H1 (cell line): Measurements from ENCODE around the gene KLHL40.

ENCODE experiments used
- CHD1 ChIP-seq: IDR thresholded peaks from 2 replicates; pipeline ENCODE4 v1.6.1; 2012; ENCODE audit warnings: low read depth, low read length, improper control_type of control experiment
- CTCF ChIP-seq, 3 experiments: IDR thresholded peaks; 1 replicate in 2 of 3; 2 replicates in 1 of 3; pipeline versions ENCODE4 v1.5.1 to v1.6.1; 2011; ENCODE audit warnings: low read length in 3 of 3, mild to moderate bottlenecking in 3 of 3, inconsistent platforms in 2 of 3, low read depth in 1 of 3, moderate library complexity in 1 of 3; ENCODE audit not compliant: insufficient read depth in 1 of 3; ENCODE audit errors: control extremely low read depth in 1 of 3
- E2F6 ChIP-seq: IDR thresholded peaks from 2 replicates; pipeline ENCODE4 v1.6.1; 2012; ENCODE audit warnings: inconsistent platforms
- EZH2 ChIP-seq: fragments of 200-600 bp; sonication (generic); IDR thresholded peaks from 2 replicates; pipeline ENCODE4 v1.7.1; 2012; ENCODE audit warnings: low read depth, mild to moderate bottlenecking, moderate library complexity, low read length, inconsistent platforms; ENCODE audit not compliant: severe bottlenecking
- PHF8 ChIP-seq: fragments of 200-600 bp; sonication (generic); conservative IDR thresholded peaks from 2 replicates; pipeline ENCODE4 v1.7.1; 2012; ENCODE audit warnings: low read depth, mild to moderate bottlenecking, inconsistent platforms, low read length, moderate library complexity
- POLR2AphosphoS5 ChIP-seq: IDR thresholded peaks from 2 replicates; pipeline ENCODE4 v1.6.1; 2011; ENCODE audit warnings: low read depth, low read length
- RAD21 ChIP-seq, 2 experiments: IDR thresholded peaks in 1 of 2; conservative IDR thresholded peaks in 1 of 2; 2 replicates each; pipeline ENCODE4 v1.6.1; 2011; ENCODE audit warnings: low read depth in 2 of 2, low read length in 2 of 2, improper control_type of control experiment in 1 of 2, inconsistent platforms in 1 of 2, mild to moderate bottlenecking in 1 of 2, moderate library complexity in 1 of 2
- SP4 ChIP-seq: IDR thresholded peaks from 2 replicates; pipeline ENCODE4 v1.6.1; 2012; ENCODE audit warnings: low read length, inconsistent platforms
- USF2 ChIP-seq: IDR thresholded peaks from 2 replicates; pipeline ENCODE4 v1.6.1; 2011; ENCODE audit warnings: low read length, improper control_type of control experiment
- YY1 ChIP-seq: IDR thresholded peaks from 2 replicates; pipeline ENCODE4 v1.6.1; 2011; ENCODE audit warnings: low read depth, mild to moderate bottlenecking, low read length
- ZNF274 ChIP-seq: IDR thresholded peaks from 2 replicates; pipeline ENCODE4 v1.7.0; 2012; ENCODE audit warnings: low read length, borderline replicate concordance; ENCODE audit errors: extremely low read depth

GRCh38 chr3:42647821-42648459 is 37.4 kb upstream of the KLHL40 start:
- TF ChIP-seq CTCF (IDR thresholded peaks at IDR 0.05; ENCODE audit: control extremely low read depth in 1 of 3, insufficient read depth in 1 of 3, low read depth in 1 of 3, low read length in 3 of 3) (no peak), PHF8 (no peak), RAD21 (IDR thresholded peaks at IDR 0.05 in 1 of 2, conservative IDR thresholded peaks at IDR 0.05 in 1 of 2; ENCODE audit: low read depth in 2 of 2, low read length in 2 of 2) (no peak), YY1 (no peak), ZNF274 (no peak), USF2 (no peak), SP4 (no peak), POLR2AphosphoS5 (no peak), CHD1 (no peak), EZH2 (no peak), E2F6 (no peak)
